ENCODE measurements around the gene PNRC2. TPM values are rescaled to one million over a fixed set of nuclear protein-coding genes. Genes with fewer than 3 reads are reported as not detected.

Gene PNRC2
- total and polyA plus RNA-seq, 7 donors, result 39.5 to 179 (median 61.8) TPM

DNA sequence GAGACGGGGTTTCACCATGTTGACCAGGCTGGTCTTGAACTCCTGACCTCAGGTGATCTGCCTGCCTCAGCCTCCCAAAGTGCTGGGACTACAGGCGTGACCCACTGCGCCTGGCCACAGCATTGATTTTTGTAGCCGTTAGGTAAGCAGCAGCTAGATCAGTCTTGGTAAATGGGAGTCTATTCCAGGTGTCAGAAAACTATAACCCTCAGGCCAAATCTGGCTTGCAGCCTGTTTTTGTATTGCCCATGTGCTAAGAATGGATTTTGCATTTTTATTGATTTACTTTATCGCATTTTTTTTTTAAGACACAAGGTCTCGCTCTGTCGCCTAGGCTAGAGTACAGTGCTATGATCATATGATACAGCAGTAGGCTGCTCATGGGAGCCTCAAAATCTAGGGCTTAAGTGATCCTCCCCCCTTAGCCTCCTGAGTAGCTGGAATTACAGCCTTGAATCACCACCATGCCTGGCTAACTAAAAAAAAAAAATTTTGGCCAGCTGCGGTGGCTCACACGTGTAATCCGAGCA is 37.1 kb downstream of the PNRC2 start:
- Histone ChIP-seq H3K4me1 (peaks cover 12% of the 10 kb centered on the region), H3K36me3 (ENCODE audit: insufficient read depth in 1 of 2, low read depth in 1 of 2) (no peaks in the 10 kb centered on the region), H3K4me3 (no peak overlapping the region), H3K27me3 (ENCODE audit: insufficient read depth in 3 of 3, low read length in 2 of 3) (no peaks in the 10 kb centered on the region), H3K27ac (no peak overlapping the region), H3K9me3 (no peaks in the 10 kb centered on the region)
- DNase-seq (no peak), ATAC-seq (peak in 2 of 4 donors; percentile 19 to 47)
- TF ChIP-seq CTCF (IDR thresholded peaks at IDR 0.05), result no peak
- intact Hi-C loops (cut with DNase I), result no loop called here
- WGBS, 3 donors, result 71 to 80% (median 76%) methylated on average over 10 of the region's 10 CpGs

DNA sequence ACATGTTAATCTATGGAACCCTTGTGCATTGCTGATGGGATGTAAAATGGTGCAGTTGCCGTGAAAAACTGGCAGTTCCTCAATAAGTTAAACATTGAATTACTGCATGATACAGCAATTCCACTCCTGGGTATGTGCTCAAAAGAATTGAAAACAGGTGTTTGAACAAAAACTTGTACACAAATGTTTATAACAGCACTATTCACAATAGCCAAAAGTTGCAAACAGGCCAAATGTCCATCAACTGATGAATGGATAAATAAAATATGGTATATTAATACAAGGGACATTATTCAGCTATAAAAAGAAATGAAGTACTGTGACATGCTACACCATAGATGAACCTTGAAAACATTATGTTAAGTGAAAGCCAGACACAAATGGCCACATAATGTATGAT is 38.2 kb downstream of the PNRC2 start:
- Histone ChIP-seq H3K36me3 (ENCODE audit: insufficient read depth in 1 of 2, low read depth in 1 of 2) (no peaks in the 10 kb centered on the region), H3K4me3 (no peak overlapping the region), H3K9me3 (no peaks in the 10 kb centered on the region), H3K4me1 (peaks cover 16% of the 10 kb centered on the region), H3K27ac (no peak overlapping the region), H3K27me3 (ENCODE audit: insufficient read depth in 3 of 3, low read length in 2 of 3) (no peaks in the 10 kb centered on the region)
- 42 to 55% (median 43%) methylated on average over 1 of the region's 1 CpG for WGBS, 3 donors
- no peak for TF ChIP-seq CTCF (IDR thresholded peaks at IDR 0.05)
- intact Hi-C loops (cut with DNase I), result no loop called here
- no peak for DNase-seq
- no peak for ATAC-seq

- peak overlapping the region; percentile 65 for H3K27ac ChIP-seq
- intact Hi-C loops (cut with DNase I), result no loop called here
- WGBS, 3 donors, result 41 to 55% (median 42%) methylated on average over 3 of the region's 3 CpGs
- no peaks in the 10 kb centered on the region for H3K9me3 ChIP-seq
- peak in 2 of 4 donors; percentile 49 to 51 for ATAC-seq
- no peaks in the 10 kb centered on the region for H3K27me3 ChIP-seq (ENCODE audit: insufficient read depth in 3 of 3, low read length in 2 of 3)
- TF ChIP-seq CTCF (IDR thresholded peaks at IDR 0.05), result no peak
- no peaks in the 10 kb centered on the region for H3K36me3 ChIP-seq (ENCODE audit: insufficient read depth in 1 of 2, low read depth in 1 of 2)
- H3K4me1 ChIP-seq, result peaks cover 30% of the 10 kb centered on the region
- no peak overlapping the region for H3K4me3 ChIP-seq
- no peak for DNase-seq
These were observed 39.6 kb downstream of the PNRC2 start for GRCh38 chr1:23999156-23999671.

DNA sequence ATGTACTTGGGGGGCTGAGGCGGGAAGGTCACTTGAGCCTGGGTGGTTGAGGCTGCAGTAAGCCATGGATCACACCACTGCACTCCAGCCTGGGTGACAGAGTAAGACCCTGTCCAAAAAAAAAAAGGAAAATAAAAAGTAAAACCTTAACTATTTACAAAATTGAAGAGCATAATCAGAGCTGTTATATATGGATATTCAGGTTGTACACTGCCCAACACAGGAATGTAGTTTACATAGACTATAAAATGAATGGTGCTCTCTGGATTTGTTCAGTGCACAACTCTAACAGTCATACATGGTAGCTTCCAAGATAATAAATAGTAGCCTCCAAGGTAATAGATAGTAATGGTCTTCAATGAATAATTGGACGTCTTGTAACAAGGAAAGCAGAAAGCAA is 43.1 kb downstream of the PNRC2 start:
- DNase-seq (no peak), ATAC-seq (no peak)
- TF ChIP-seq CTCF (IDR thresholded peaks at IDR 0.05), result no peak
- Histone ChIP-seq H3K9me3 (peaks cover 4% of the 10 kb centered on the region), H3K4me3 (no peak overlapping the region), H3K4me1 (peaks cover 29% of the 10 kb centered on the region), H3K27ac (peak overlapping the region; percentile 62), H3K36me3 (ENCODE audit: insufficient read depth in 1 of 2, low read depth in 1 of 2) (no peaks in the 10 kb centered on the region), H3K27me3 (ENCODE audit: insufficient read depth in 3 of 3, low read length in 2 of 3) (no peaks in the 10 kb centered on the region)
- intact Hi-C loops (cut with DNase I), result no loop called here
- 76 to 84% (median 79%) methylated on average over 2 of the region's 2 CpGs for WGBS, 3 donors

Data from psoas muscle (tissue), 8 donors.